22Rv1 (cell line): ENCODE results near the gene MSX1.

Experiments used
- CTCF ChIP-seq: fragments of 450-650 bp; IDR thresholded peaks from 2 replicates; pipeline ENCODE4 v1.5.1; 2017; ENCODE audit warnings: mild to moderate bottlenecking
- ZFX ChIP-seq: fragments of 450-650 bp; IDR thresholded peaks from 2 replicates; pipeline ENCODE4 v1.6.1; 2017; ENCODE audit warnings: antibody characterized with exemption, borderline replicate concordance

GRCh38 chr4:4866124-4866865 lies 6.8 kb downstream of the MSX1 start:
- TF ChIP-seq CTCF (no peak), ZFX (no peak)
